Upper lobe of right lung (tissue), 1 donor: Measurements from ENCODE around the gene ADARB1. TPM values are rescaled to one million over a fixed set of nuclear protein-coding genes. Genes with fewer than 3 reads are reported as not detected.
A peak's percentile ranks its signal among the peaks of the same experiment; 100 is the strongest.

ENCODE experiments used
- ATAC-seq: fragments of 200-7000 bp; cut with Tn5 transposase; one replicate; pipeline ENCODE4 v1.9.1; 2020; ENCODE audit warnings: mild to moderate bottlenecking, moderate library complexity
- DNase-seq: peaks from one replicate; pipeline ENCODE4 v3.0.0-alpha.2; 2020
- H3K27ac ChIP-seq: fragments of 200-600 bp; one replicate; pipeline ENCODE4 v1.8.0; 2022
- H3K27me3 ChIP-seq: fragments of 200-600 bp; one replicate; pipeline ENCODE4 v1.8.0; 2022; ENCODE audit warnings: mild to moderate bottlenecking
- H3K36me3 ChIP-seq: fragments of 200-600 bp; one replicate; pipeline ENCODE4 v1.8.0; 2022
- H3K4me1 ChIP-seq: fragments of 200-600 bp; one replicate; pipeline ENCODE4 v1.8.0; 2022
- H3K4me3 ChIP-seq: fragments of 200-600 bp; one replicate; pipeline ENCODE4 v1.8.0; 2022; ENCODE audit warnings: mild to moderate bottlenecking
- H3K9me3 ChIP-seq: fragments of 200-600 bp; one replicate; pipeline ENCODE4 v1.8.0; 2022
- CTCF ChIP-seq: fragments of 200-600 bp; IDR thresholded peaks from one replicate; pipeline ENCODE4 v1.8.0; 2022; ENCODE audit warnings: antibody characterized with exemption
- intact Hi-C: fragments of 100-400 bp; cut with DNase I; formaldehyde crosslinking; loops from one replicate; pipeline ENCODE4 v1.11.0; 2022
- total RNA-seq: library from RNA; stranded (reverse); fragmentation: NEBNext Ultra II Directional; extraction: Animal tissue kit (Norgen Biotek cat#: 25700); gene quantifications from one replicate; pipeline ENCODE4 v1.2.1, GENCODE V29; 2021
- donor health status: DM: no; HTN: yes; CAD: no; lungs with severe emphysema.

ADARB1 gene
- total RNA-seq, 1 donor from 2014 or later, result 73.6 TPM

- Histone ChIP-seq H3K9me3 (no peaks in the 10 kb centered on the region), H3K36me3 (no peaks in the 10 kb centered on the region), H3K4me1 (peaks cover 50% of the 10 kb centered on the region), H3K27ac (peak overlapping the region; percentile 38), H3K27me3 (no peaks in the 10 kb centered on the region), H3K4me3 (no peak overlapping the region)
- ATAC-seq (peak; percentile 58), DNase-seq (no peak)
- peak; percentile 43 for TF ChIP-seq CTCF
- intact Hi-C loops, result no loop called here
Measured at GRCh38 chr21:45102391-45102932, 28.1 kb downstream of the ADARB1 start.

- no peak for TF ChIP-seq CTCF
- no peak overlapping the region for H3K4me3 ChIP-seq
- H3K4me1 ChIP-seq, result peaks cover 43% of the 10 kb centered on the region
- H3K36me3 ChIP-seq, result no peaks in the 10 kb centered on the region
- intact Hi-C loops, result no loop called here
- no peak overlapping the region for H3K27ac ChIP-seq
- DNase-seq (no peak), ATAC-seq (no peak)
- H3K9me3 ChIP-seq, result no peaks in the 10 kb centered on the region
- no peaks in the 10 kb centered on the region for H3K27me3 ChIP-seq
Measured at GRCh38 chr21:45103971-45104520, 29.7 kb downstream of the ADARB1 start.

GRCh38 chr21:45104560-45104959, 30.2 kb downstream of the ADARB1 start:
- no peak for TF ChIP-seq CTCF
- peak; percentile 55 for ATAC-seq
- intact Hi-C loops, result no loop called here
- peaks cover 45% of the 10 kb centered on the region for H3K4me1 ChIP-seq
- H3K27me3 ChIP-seq, result no peaks in the 10 kb centered on the region
- H3K4me3 ChIP-seq, result no peak overlapping the region
- DNase-seq, result no peak
- H3K27ac ChIP-seq, result no peak overlapping the region
- H3K36me3 ChIP-seq, result no peaks in the 10 kb centered on the region
- H3K9me3 ChIP-seq, result no peaks in the 10 kb centered on the region

GRCh38 chr21:45105906-45106485, 31.6 kb downstream of the ADARB1 start:
- no peak for TF ChIP-seq CTCF
- H3K27ac ChIP-seq, result no peak overlapping the region
- H3K9me3 ChIP-seq, result no peaks in the 10 kb centered on the region
- no peak for DNase-seq
- H3K4me1 ChIP-seq, result peaks cover 56% of the 10 kb centered on the region
- H3K27me3 ChIP-seq, result no peaks in the 10 kb centered on the region
- intact Hi-C loops, result no loop called here
- no peaks in the 10 kb centered on the region for H3K36me3 ChIP-seq
- H3K4me3 ChIP-seq, result no peak overlapping the region
- ATAC-seq, result no peak

- ATAC-seq, result no peak
- intact Hi-C loops, result no loop called here
Measured at GRCh38 chr21:45108034-45108790, 33.8 kb downstream of the ADARB1 start.

More at GRCh38 chr21:45108034-45108790, 33.8 kb downstream of the ADARB1 start:
- no peak for DNase-seq
- Histone ChIP-seq H3K36me3 (no peaks in the 10 kb centered on the region), H3K9me3 (no peaks in the 10 kb centered on the region), H3K4me1 (peaks cover 56% of the 10 kb centered on the region), H3K27me3 (no peaks in the 10 kb centered on the region), H3K27ac (no peak overlapping the region), H3K4me3 (no peak overlapping the region)
- no peak for TF ChIP-seq CTCF
